ENCODE measurements around the gene MAL.

MAL gene

DNA sequence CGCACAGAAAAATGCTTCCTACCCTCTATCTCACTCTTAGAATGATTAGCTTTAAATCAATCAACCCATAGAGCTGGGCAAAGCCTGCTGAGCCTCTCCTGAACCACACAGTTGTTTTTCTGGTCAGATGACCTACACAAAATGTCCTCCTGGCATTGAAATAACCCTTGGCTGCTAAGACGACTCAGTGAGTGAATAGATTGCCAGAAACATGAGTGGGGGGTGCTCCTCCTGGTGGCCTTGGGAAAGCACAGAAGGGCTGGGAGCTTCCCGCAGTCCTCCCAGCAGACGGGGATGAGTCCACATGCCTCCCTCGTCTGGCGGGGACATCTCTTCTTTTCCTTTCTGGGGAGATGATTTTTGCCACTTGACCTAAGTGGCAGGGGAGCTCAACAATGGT, 14.9 kb downstream of the MAL start:
- no peak for DNase-seq (ENCODE audit: low read depth in 2 of 2)
- no peak overlapping the region for H3K4me3 ChIP-seq (replicated peaks in 1 of 2; ENCODE audit: low read depth in 2 of 2, low read length in 2 of 2)

GRCh38 chr2:95041060-95041823, 15.7 kb downstream of the MAL start:
- peak in 1 of 2 donors; percentile 5 for DNase-seq (ENCODE audit: low read depth in 2 of 2)
- no peak overlapping the region for H3K4me3 ChIP-seq (replicated peaks in 1 of 2; ENCODE audit: low read depth in 2 of 2, low read length in 2 of 2)
- no peak for TF ChIP-seq CTCF (IDR thresholded peaks at IDR 0.05; ENCODE audit: low read depth, low read length)

More for the DNA sequence above, 14.9 kb downstream of the MAL start:
- no peak for TF ChIP-seq CTCF (IDR thresholded peaks at IDR 0.05; ENCODE audit: low read depth, low read length)

GRCh38 chr2:95041824-95042442, 16.4 kb downstream of the MAL start:
- no peak for DNase-seq (ENCODE audit: low read depth in 2 of 2)
- H3K4me3 ChIP-seq (replicated peaks in 1 of 2; ENCODE audit: low read depth in 2 of 2, low read length in 2 of 2), result no peak overlapping the region
- no peak for TF ChIP-seq CTCF (IDR thresholded peaks at IDR 0.05; ENCODE audit: low read depth, low read length)

DNA sequence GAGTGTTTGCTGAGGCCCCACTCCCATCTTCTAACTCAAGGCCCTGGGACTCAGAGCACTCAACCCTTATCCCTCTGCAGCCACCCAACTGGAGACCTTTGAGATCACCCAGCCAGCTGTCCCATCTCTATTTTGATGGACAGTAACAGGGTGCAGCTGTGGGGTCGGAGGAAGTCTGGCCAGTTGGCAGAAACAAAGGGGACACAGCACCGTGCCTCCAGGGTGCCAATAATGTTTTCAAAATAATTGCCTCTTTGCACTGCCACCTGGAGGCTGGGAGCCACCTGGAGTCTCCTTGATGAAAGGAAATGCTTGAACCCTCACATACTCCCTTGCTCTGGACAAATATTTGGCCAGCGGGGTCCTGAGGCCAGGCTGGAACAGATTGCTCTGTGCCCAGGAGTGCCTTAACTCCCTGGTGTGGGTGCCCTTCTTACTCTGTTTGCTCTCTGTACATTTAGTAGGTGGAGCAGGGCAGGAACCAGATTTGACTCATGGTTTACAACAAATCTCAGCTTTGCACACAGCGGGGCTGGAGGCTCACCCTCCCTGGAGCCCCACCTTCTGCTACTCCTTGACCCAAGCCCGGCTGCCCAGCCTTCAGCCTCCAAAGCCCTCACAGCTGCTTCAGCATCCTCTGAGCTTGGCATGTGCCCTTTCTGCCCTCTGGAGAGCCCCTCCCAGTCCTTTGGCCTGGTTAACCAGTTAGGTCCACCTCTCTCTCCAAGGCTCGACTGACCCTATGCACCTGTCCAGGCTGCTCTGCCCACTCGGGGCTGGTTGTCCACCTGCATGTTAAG, 17.2 kb downstream of the MAL start:
- no peak for DNase-seq (ENCODE audit: low read depth in 2 of 2)
- H3K4me3 ChIP-seq (replicated peaks in 1 of 2; ENCODE audit: low read depth in 2 of 2, low read length in 2 of 2), result no peak overlapping the region
- no peak for TF ChIP-seq CTCF (IDR thresholded peaks at IDR 0.05; ENCODE audit: low read depth, low read length)

DNA sequence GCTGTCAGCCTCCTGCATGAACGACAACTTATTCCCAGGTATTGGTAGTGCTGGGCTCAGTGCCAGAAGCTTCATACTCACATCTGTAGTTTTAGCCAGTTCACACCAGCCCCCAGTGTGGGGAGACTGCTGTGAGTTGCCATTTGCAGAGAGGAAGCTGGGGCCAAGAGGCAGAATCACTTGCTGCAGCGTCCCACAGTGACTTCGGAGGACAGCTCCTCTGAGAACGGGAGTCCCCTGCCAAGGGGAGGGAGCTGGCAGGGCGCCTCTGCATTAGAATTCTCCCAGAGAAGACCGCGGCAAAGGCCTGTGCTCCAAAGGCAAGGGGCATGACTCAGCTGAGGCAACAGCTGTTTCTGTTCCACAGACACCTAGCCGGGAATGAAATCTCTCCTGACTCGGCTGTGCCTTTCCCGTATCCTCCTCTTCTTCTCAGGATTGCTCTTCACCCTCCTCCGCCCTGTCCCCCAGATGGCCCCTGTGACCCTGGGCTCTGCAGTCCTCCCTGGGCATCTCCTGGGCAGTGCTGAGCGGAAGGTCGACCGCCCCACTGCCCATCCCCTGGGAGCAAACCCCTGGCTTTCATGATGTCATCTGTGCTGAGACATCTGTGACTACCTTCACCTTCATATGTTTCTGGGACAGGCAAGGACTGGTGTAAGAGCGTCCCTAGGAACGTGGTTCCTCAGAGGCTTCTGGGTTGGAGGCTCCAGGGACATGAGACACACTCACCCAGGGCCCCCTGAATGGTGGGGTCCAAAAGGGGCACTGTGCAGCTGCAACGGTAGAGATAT, 18.0 kb downstream of the MAL start:
- H3K4me3 ChIP-seq (replicated peaks in 1 of 2; ENCODE audit: low read depth in 2 of 2, low read length in 2 of 2), result peak overlapping the region in 1 of 2 donors; percentile 7
- no peak for TF ChIP-seq CTCF (IDR thresholded peaks at IDR 0.05; ENCODE audit: low read depth, low read length)
- DNase-seq (ENCODE audit: low read depth in 2 of 2), result peak; percentile 80 to 88

DNA sequence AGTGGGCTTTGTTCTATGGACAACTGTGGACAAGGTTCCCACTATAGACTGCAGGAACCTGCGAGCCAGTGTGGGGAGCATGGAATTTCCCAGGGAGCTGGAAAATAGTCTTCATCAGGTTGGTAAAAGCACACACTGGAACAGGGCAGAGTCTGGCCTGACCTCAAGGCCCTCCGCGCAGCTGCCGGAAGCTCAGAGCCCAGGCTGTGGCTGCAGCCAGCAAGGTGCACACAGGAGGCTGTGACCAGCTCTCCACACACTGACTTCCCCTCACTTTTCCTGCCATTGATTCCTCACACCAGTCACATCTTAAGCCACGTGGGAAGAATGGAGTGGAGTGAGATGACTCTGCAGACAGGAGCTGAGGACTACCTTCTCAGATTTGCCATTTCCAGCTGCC, 19.1 kb downstream of the MAL start:
- no peak for TF ChIP-seq CTCF (IDR thresholded peaks at IDR 0.05; ENCODE audit: low read depth, low read length)
- no peak for DNase-seq (ENCODE audit: low read depth in 2 of 2)
- H3K4me3 ChIP-seq (replicated peaks in 1 of 2; ENCODE audit: low read depth in 2 of 2, low read length in 2 of 2), result no peak overlapping the region
